ENCODE measurements around the gene HINT2. TPM values are rescaled to one million over a fixed set of nuclear protein-coding genes. Genes with fewer than 3 reads are reported as not detected.

HINT2 gene
- total RNA-seq, 1 experiment from 2014 or later, result 110 TPM

DNA sequence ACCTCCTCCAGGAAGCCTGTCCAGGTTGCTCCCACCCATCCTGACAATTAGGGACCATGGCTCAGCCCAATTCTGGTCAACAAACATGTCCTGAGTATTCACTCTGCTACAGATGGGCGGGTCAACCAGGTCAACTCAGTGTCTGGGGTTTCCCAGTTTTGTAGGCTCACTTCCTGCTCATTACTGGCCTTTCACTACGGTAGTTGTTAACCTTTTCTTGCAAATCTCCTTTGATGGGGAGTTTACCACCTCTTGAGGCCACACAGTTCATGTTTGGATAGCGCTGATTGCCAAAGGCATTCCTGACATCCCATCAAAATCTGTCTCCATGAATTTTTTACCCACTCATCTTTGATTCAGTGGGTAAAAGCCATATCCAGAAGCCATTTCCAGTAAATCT, 28.0 kb upstream of the HINT2 start:
- Mint-ChIP-seq H3K36me3 (ENCODE audit: insufficient read depth, unreplicated experiment) (no peaks in the 10 kb centered on the region), H3K4me3 (ENCODE audit: unreplicated experiment) (no peak overlapping the region), H3K9me3 (ENCODE audit: unreplicated experiment) (no peaks in the 10 kb centered on the region), H3K27me3 (ENCODE audit: insufficient read depth, unreplicated experiment) (no peaks in the 10 kb centered on the region), H3K4me1 (ENCODE audit: low read depth, unreplicated experiment) (peaks cover 15% of the 10 kb centered on the region), H3K27ac (ENCODE audit: unreplicated experiment) (no peak overlapping the region)
- DNase-seq, result no peak
- no peaks in the 10 kb centered on the region for H3K36me3 ChIP-seq (ENCODE audit: control insufficient read depth, insufficient read depth, low read length)
- no peak overlapping the region for H3K4me3 ChIP-seq (ENCODE audit: low read depth, low read length)
- H3K9me3 ChIP-seq, result no peaks in the 10 kb centered on the region
- TF ChIP-seq, protein P1, sequence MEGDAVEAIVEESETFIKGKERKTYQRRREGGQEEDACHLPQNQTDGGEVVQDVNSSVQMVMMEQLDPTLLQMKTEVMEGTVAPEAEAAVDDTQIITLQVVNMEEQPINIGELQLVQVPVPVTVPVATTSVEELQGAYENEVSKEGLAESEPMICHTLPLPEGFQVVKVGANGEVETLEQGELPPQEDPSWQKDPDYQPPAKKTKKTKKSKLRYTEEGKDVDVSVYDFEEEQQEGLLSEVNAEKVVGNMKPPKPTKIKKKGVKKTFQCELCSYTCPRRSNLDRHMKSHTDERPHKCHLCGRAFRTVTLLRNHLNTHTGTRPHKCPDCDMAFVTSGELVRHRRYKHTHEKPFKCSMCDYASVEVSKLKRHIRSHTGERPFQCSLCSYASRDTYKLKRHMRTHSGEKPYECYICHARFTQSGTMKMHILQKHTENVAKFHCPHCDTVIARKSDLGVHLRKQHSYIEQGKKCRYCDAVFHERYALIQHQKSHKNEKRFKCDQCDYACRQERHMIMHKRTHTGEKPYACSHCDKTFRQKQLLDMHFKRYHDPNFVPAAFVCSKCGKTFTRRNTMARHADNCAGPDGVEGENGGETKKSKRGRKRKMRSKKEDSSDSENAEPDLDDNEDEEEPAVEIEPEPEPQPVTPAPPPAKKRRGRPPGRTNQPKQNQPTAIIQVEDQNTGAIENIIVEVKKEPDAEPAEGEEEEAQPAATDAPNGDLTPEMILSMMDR (IDR thresholded peaks at IDR 0.05; ENCODE audit: insufficient read depth in 1 of 2, low read depth in 1 of 2, low read length in 1 of 2, severe bottlenecking in 1 of 2, unreplicated experiment in 1 of 2), result no peak
- CTCF ChIA-PET, result no interaction called here
- H3K27me3 ChIP-seq (replicated peaks; ENCODE audit: control insufficient read depth, insufficient read depth, low read length), result no peaks in the 10 kb centered on the region
- peaks cover 4% of the 10 kb centered on the region; the same call in 1 of the 2 replicates for H3K4me1 ChIP-seq
- no TSS peak for BruUV-seq (replicated peaks)
- intact Hi-C loops (cut with micrococcal nuclease; ENCODE audit: unreplicated experiment), result no loop called here
- POLR2A ChIA-PET, result no interaction called here

DNA sequence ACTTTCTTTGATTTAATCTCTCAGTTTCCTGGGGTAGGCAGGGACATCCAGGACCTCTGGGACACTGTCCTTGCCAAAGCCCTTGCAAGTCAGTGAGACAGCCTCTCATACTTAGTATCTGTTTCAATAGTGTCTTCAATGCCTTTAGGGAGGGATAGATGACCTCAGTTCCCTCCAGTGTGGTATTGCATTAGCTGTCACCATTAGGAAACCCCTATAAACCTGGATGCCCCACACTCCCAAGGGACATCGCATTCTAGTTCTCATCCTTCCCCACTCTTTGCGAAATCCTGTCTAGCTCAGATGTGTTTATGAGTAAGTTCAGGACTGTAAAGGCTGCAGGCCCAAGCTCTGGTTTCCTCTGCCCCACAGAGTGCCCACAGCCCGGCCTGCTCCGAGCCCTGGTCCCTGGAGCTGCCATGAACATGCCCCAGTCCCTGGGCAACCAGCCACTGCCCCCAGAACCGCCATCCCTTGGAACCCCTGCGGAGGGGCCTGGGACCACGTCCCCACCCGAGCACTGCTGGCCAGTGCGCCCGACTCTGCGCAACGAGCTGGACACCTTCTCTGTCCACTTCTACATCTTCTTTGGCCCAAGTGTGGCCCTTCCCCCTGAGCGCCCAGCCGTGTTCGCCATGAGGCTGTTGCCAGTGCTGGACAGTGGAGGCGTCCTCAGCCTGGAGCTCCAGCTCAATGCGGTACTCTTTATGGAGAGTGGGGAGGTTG, 27.3 kb upstream of the HINT2 start:
- BruUV-seq (replicated peaks), result no TSS peak
- H3K36me3 ChIP-seq (ENCODE audit: control insufficient read depth, insufficient read depth, low read length), result no peaks in the 10 kb centered on the region
- no peaks in the 10 kb centered on the region for H3K9me3 ChIP-seq
- H3K4me3 ChIP-seq (ENCODE audit: low read depth, low read length), result no peak overlapping the region
- Mint-ChIP-seq H3K9me3 (ENCODE audit: unreplicated experiment) (no peaks in the 10 kb centered on the region), H3K27ac (ENCODE audit: unreplicated experiment) (no peak overlapping the region), H3K4me3 (ENCODE audit: unreplicated experiment) (no peak overlapping the region), H3K36me3 (ENCODE audit: insufficient read depth, unreplicated experiment) (no peaks in the 10 kb centered on the region), H3K27me3 (ENCODE audit: insufficient read depth, unreplicated experiment) (no peaks in the 10 kb centered on the region), H3K4me1 (ENCODE audit: low read depth, unreplicated experiment) (peaks cover 15% of the 10 kb centered on the region)
- TF ChIP-seq, protein P1 (IDR thresholded peaks at IDR 0.05; ENCODE audit: insufficient read depth in 1 of 2, low read depth in 1 of 2, low read length in 1 of 2, severe bottlenecking in 1 of 2, unreplicated experiment in 1 of 2), result no peak
- DNase-seq, result no peak
- peaks cover 4% of the 10 kb centered on the region; the same call in 1 of the 2 replicates for H3K4me1 ChIP-seq
- CTCF ChIA-PET, result no interaction called here
- POLR2A ChIA-PET, result no interaction called here
- intact Hi-C loops (cut with micrococcal nuclease; ENCODE audit: unreplicated experiment), result no loop called here
- no peaks in the 10 kb centered on the region for H3K27me3 ChIP-seq (replicated peaks; ENCODE audit: control insufficient read depth, insufficient read depth, low read length)

DNA sequence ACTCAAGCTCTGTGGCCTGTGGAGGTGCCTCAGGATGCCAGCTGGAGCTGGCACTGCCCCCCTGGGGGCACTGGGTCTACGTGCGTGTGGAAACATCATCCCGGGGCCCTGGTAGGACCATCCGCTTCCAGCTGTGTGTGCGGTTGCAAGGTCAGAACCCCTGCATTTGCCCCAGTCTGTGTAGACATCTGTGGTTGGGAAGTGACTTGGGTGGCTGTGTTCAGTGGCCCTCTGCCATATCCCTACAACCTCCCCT, 26.7 kb upstream of the HINT2 start:
- TF ChIP-seq, protein P1 (IDR thresholded peaks at IDR 0.05; ENCODE audit: insufficient read depth in 1 of 2, low read depth in 1 of 2, low read length in 1 of 2, severe bottlenecking in 1 of 2, unreplicated experiment in 1 of 2), result no peak
- intact Hi-C loops (cut with micrococcal nuclease; ENCODE audit: unreplicated experiment), result no loop called here
- POLR2A ChIA-PET, result no interaction called here
- H3K27me3 Mint-ChIP-seq (ENCODE audit: insufficient read depth, unreplicated experiment), result no peaks in the 10 kb centered on the region
- H3K4me1 ChIP-seq, result peaks cover 4% of the 10 kb centered on the region; the same call in 1 of the 2 replicates
- no peaks in the 10 kb centered on the region for H3K27me3 ChIP-seq (replicated peaks; ENCODE audit: control insufficient read depth, insufficient read depth, low read length)
- H3K27ac Mint-ChIP-seq (ENCODE audit: unreplicated experiment), result no peak overlapping the region
- H3K4me3 Mint-ChIP-seq (ENCODE audit: unreplicated experiment), result no peak overlapping the region
- H3K36me3 ChIP-seq (ENCODE audit: control insufficient read depth, insufficient read depth, low read length), result no peaks in the 10 kb centered on the region
- H3K4me3 ChIP-seq (ENCODE audit: low read depth, low read length), result no peak overlapping the region
- no peaks in the 10 kb centered on the region for H3K9me3 ChIP-seq
- no peaks in the 10 kb centered on the region for H3K36me3 Mint-ChIP-seq (ENCODE audit: insufficient read depth, unreplicated experiment)
- H3K4me1 Mint-ChIP-seq (ENCODE audit: low read depth, unreplicated experiment), result peaks cover 15% of the 10 kb centered on the region
- no peaks in the 10 kb centered on the region for H3K9me3 Mint-ChIP-seq (ENCODE audit: unreplicated experiment)
- BruUV-seq (replicated peaks), result no TSS peak
- CTCF ChIA-PET, result no interaction called here
- no peak for DNase-seq

Measured in Caco-2 (cell line).